Prostate gland (tissue), 2 donors: ENCODE measurements around the gene KCNK5. TPM values are rescaled to one million over a fixed set of nuclear protein-coding genes. Genes with fewer than 3 reads are reported as not detected.

Source experiments
- DNase-seq: peaks from one replicate; pipeline ENCODE4 v3.0.0-alpha.2; 2019; ENCODE audit warnings: low spot score
- H3K27ac ChIP-seq, 2 donors: fragments of 200-600 bp; sonication (generic); 2 replicates each; pipeline ENCODE4 v1.5.1; 2017 to 2019
- H3K27me3 ChIP-seq: fragments of 200-600 bp; sonication (generic); replicated peaks from 2 replicates; pipeline ENCODE4 v1.5.1; 2019; ENCODE audit not compliant: insufficient read depth
- H3K36me3 ChIP-seq, 2 donors: fragments of 200-600 bp; sonication (generic); 1 replicate in 1 of 2; 2 replicates in 1 of 2; pipeline versions ENCODE4 v1.5.1 to v1.8.1; 2017 to 2019
- H3K4me1 ChIP-seq: fragments of 200-600 bp; sonication (generic); replicated peaks from 2 replicates; pipeline ENCODE4 v1.5.1; 2019
- H3K4me3 ChIP-seq, 2 donors: fragments of 200-600 bp; sonication (generic); 2 replicates each; pipeline ENCODE4 v1.5.1; 2017 to 2019
- H3K9me3 ChIP-seq: fragments of 200-600 bp; sonication (generic); 2 replicates; pipeline ENCODE4 v1.5.1; 2017
- POLR2A ChIP-seq: fragments of 450-650 bp; IDR thresholded peaks from one replicate; pipeline ENCODE4 v1.6.1; 2016; ENCODE audit warnings: antibody characterized with exemption, mild to moderate bottlenecking
- POLR2AphosphoS5 ChIP-seq: sonication (generic); formaldehyde crosslinking; IDR thresholded peaks from one replicate; pipeline ENCODE4 v1.6.1; 2017; ENCODE audit warnings: antibody characterized with exemption
- WGBS: methylation state at CpG from one replicate; pipeline ENCODE4 v1.1.5; 2018; 5-methylcytosine and 5-hydroxymethylcytosine counted together
- intact Hi-C: fragments of 100-400 bp; cut with DNase I; formaldehyde crosslinking; loops from one replicate; pipeline ENCODE4 v1.14.2; 2022
- total RNA-seq, 2 donors: library from RNA; depleted of rRNA; stranded (reverse); fragments of >200 nt; gene quantifications; one replicate each; pipeline ENCODE4 v1.1.0, GENCODE V29; 2016
- TF ChIP-seq, protein P1 (sequence below), 4 experiments: fragments of 200-600 bp in 2 of 4; fragments of 450-650 bp in 2 of 4; sonication (generic) in 2 of 4; IDR thresholded peaks; 1 replicate in 3 of 4; 2 replicates in 1 of 4; pipeline ENCODE4 v1.5.1; 2016 to 2019; ENCODE audit warnings: antibody characterized with exemption in 4 of 4, mild to moderate bottlenecking in 2 of 4, moderate library complexity in 2 of 4

Gene KCNK5
- total RNA-seq, 2 donors from 2014 or later, result 1.8 to 2.7 TPM

DNA sequence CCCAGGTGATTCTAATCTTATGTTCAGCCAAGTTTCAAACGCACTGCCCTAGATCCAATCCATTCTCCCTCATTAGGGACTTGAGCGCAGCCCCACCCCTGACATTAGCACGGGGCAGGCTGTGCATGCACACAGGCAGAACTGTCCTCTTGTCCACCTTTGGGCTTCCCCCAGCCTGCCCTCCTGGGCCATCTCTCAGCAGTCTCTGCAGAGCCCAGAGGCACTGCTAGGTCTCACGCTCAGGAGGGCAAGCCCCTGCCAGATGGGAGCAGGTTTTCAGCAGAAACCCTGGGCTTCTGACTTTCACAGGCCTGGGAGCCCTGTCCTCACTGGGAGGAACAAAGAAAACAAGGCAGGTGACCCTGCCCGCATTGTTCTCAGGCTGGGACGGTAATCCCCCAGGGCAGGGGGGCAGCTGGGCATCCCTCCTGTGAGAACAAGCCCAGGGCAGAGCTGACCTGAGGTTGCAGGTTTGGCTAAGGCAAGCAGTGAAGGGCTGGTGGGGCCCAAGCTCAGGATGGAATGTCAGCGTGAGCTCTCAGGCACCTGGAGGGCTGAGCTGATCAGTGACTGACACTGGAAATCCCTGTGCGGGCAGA is 24.5 kb downstream of the KCNK5 start:
- TF ChIP-seq, protein P1, sequence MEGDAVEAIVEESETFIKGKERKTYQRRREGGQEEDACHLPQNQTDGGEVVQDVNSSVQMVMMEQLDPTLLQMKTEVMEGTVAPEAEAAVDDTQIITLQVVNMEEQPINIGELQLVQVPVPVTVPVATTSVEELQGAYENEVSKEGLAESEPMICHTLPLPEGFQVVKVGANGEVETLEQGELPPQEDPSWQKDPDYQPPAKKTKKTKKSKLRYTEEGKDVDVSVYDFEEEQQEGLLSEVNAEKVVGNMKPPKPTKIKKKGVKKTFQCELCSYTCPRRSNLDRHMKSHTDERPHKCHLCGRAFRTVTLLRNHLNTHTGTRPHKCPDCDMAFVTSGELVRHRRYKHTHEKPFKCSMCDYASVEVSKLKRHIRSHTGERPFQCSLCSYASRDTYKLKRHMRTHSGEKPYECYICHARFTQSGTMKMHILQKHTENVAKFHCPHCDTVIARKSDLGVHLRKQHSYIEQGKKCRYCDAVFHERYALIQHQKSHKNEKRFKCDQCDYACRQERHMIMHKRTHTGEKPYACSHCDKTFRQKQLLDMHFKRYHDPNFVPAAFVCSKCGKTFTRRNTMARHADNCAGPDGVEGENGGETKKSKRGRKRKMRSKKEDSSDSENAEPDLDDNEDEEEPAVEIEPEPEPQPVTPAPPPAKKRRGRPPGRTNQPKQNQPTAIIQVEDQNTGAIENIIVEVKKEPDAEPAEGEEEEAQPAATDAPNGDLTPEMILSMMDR (IDR thresholded peaks at IDR 0.05), result no peak
- TF ChIP-seq POLR2AphosphoS5 (no peak), POLR2A (no peak)
- H3K4me1 ChIP-seq, result no peaks in the 10 kb centered on the region
- intact Hi-C loops, result no loop called here

GRCh38 chr6:39204160-39204495 is 25.1 kb downstream of the KCNK5 start:
- intact Hi-C loops, result no loop called here
- no peak overlapping the region for H3K4me3 ChIP-seq
- no peak for DNase-seq
- H3K36me3 ChIP-seq, result no peaks in the 10 kb centered on the region
- H3K4me1 ChIP-seq, result no peaks in the 10 kb centered on the region
- no peaks in the 10 kb centered on the region for H3K9me3 ChIP-seq
- no peaks in the 10 kb centered on the region for H3K27me3 ChIP-seq
- no peak overlapping the region for H3K27ac ChIP-seq
- 77% methylated on average over 4 of the region's 4 CpGs for WGBS
- no peak for TF ChIP-seq POLR2AphosphoS5
- TF ChIP-seq, protein P1 (IDR thresholded peaks at IDR 0.05), result no peak
- TF ChIP-seq POLR2A, result no peak

More for the DNA sequence above, 24.5 kb downstream of the KCNK5 start:
- no peak for DNase-seq
- H3K36me3 ChIP-seq, result no peaks in the 10 kb centered on the region
- no peaks in the 10 kb centered on the region for H3K9me3 ChIP-seq
- no peaks in the 10 kb centered on the region for H3K27me3 ChIP-seq
- H3K27ac ChIP-seq, result no peak overlapping the region
- WGBS, result 86% methylated on average over 8 of the region's 8 CpGs
- H3K4me3 ChIP-seq, result no peak overlapping the region

DNA sequence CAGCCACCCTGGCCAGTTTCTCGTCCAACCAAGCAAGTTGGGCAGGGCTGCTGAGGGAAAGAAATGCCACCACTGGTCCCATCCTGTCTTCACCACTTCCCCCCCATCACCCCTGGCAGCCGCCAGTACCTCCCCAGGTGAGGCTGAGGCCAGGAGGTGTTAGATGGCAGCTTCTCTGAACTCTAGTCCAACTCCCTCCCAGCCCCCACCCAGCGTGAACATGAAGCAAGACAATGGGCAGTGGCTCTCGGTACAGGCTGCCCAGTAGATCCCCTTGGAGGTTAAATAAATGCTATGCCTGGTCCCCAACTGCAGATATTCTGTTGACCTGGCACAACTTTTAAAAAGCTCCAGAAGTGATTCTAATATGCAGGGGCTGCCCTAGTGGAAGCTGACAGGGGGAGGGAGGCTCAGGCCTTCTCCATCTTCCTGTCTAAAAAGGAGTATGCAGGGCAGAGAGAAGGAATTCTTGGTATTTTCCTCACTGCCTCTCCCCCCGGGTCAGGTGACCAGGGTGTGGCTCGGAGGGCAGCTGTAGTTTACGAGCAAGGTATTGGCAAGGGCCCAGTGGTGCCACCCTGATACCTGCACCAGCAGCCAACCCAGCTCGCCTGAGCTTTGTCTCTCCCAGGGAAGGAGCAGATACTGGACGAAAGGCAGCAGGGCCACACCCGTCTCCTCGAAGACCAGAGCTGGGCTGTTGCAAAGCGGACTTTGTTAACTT is 25.7 kb downstream of the KCNK5 start:
- Histone ChIP-seq H3K36me3 (no peaks in the 10 kb centered on the region), H3K4me1 (no peaks in the 10 kb centered on the region), H3K4me3 (no peak overlapping the region), H3K27me3 (no peaks in the 10 kb centered on the region), H3K27ac (no peak overlapping the region), H3K9me3 (no peaks in the 10 kb centered on the region)
- TF ChIP-seq, protein P1 (IDR thresholded peaks at IDR 0.05), result no peak
- TF ChIP-seq POLR2AphosphoS5, result peak; percentile 72
- intact Hi-C loops, result no loop called here
- 45% methylated on average over 12 of the region's 12 CpGs for WGBS
- DNase-seq, result peak; percentile 77

- DNase-seq, result no peak
- intact Hi-C loops, result no loop called here
- Histone ChIP-seq H3K4me1 (no peaks in the 10 kb centered on the region), H3K4me3 (no peak overlapping the region), H3K27ac (no peak overlapping the region), H3K27me3 (no peaks in the 10 kb centered on the region), H3K36me3 (no peaks in the 10 kb centered on the region), H3K9me3 (no peaks in the 10 kb centered on the region)
- TF ChIP-seq, protein P1 (IDR thresholded peaks at IDR 0.05), result no peak
- TF ChIP-seq POLR2AphosphoS5 (no peak), POLR2A (no peak)
- whole genome bisulfite sequencing, result 97% methylated on average over 4 of the region's 4 CpGs
These were observed 27.1 kb downstream of the KCNK5 start for GRCh38 chr6:39202166-39202565.

- TF ChIP-seq POLR2AphosphoS5, result no peak
- TF ChIP-seq, protein P1 (IDR thresholded peaks at IDR 0.05), result no peak
- no peak for TF ChIP-seq POLR2A
- Histone ChIP-seq H3K4me3 (no peak overlapping the region), H3K27ac (no peak overlapping the region), H3K4me1 (no peaks in the 10 kb centered on the region), H3K9me3 (no peaks in the 10 kb centered on the region), H3K27me3 (no peaks in the 10 kb centered on the region), H3K36me3 (no peaks in the 10 kb centered on the region)
- DNase-seq, result no peak
- intact Hi-C loops, result no loop called here
- 91% methylated on average over 1 of the region's 1 CpG for WGBS
These were observed 28.7 kb downstream of the KCNK5 start for GRCh38 chr6:39200498-39201020.
